ENCODE results near the gene TUBE1. TPM values are rescaled to one million over a fixed set of nuclear protein-coding genes. Genes with fewer than 3 reads are reported as not detected.
A peak's percentile ranks its signal among the peaks of the same experiment; 100 is the strongest.

Gene TUBE1
- total and polyA plus RNA-seq, 2 donors (not counting 1 experiment from before 2014, with no cell fraction given) = 10.8 to 48.6 TPM

GRCh38 chr6:112044856-112045255 is 42.4 kb downstream of the TUBE1 start:
- H3K36me3 ChIP-seq (ENCODE audit: control insufficient read depth, insufficient read depth, low read length) = no peaks in the 10 kb centered on the region
- H2AFZ ChIP-seq (ENCODE audit: low read length) = no peak overlapping the region
- no peaks in the 10 kb centered on the region for H3K27me3 ChIP-seq (ENCODE audit: control insufficient read depth, insufficient read depth, low read length)
- no peaks in the 10 kb centered on the region for H3K79me2 ChIP-seq (ENCODE audit: control insufficient read depth, insufficient read depth, low read length)
- H3K27ac ChIP-seq (ENCODE audit: insufficient read depth, low read length) = no peak overlapping the region
- H3K9me3 ChIP-seq (ENCODE audit: control insufficient read depth, insufficient read depth, low read depth, low read length) = no peaks in the 10 kb centered on the region
- H3K4me3 ChIP-seq (replicated peaks in 1 of 4; ENCODE audit: control extremely low read depth in 1 of 4, insufficient read depth in 1 of 4, low read depth in 3 of 4, low read length in 4 of 4) = no peak overlapping the region
- TF ChIP-seq EZH2 (IDR thresholded peaks at IDR 0.05; ENCODE audit: low read length, missing control alignments) = no peak
- TF ChIP-seq CTCF (conservative IDR thresholded peaks at IDR 0.05 in 1 of 2, IDR thresholded peaks at IDR 0.05 in 1 of 2; ENCODE audit: low read depth in 1 of 2, low read length in 2 of 2) = no peak
- H3K9ac ChIP-seq (ENCODE audit: insufficient read depth, low read length) = no peak overlapping the region
- H4K20me1 ChIP-seq (ENCODE audit: control insufficient read depth, extremely low read depth, insufficient read depth, low read length) = no peaks in the 10 kb centered on the region
- peaks cover 2% of the 10 kb centered on the region for H3K4me1 ChIP-seq (ENCODE audit: control insufficient read depth, extremely low read depth, insufficient read depth, low read length)
- no peak overlapping the region for H3K4me2 ChIP-seq (ENCODE audit: extremely low read depth, insufficient read depth, low read length)
- peak in 1 of 2 donors; percentile 100 for DNase-seq (ENCODE audit: low read depth in 2 of 2)

- peaks cover 2% of the 10 kb centered on the region for H3K4me1 ChIP-seq (ENCODE audit: control insufficient read depth, extremely low read depth, insufficient read depth, low read length)
- no peaks in the 10 kb centered on the region for H3K27me3 ChIP-seq (ENCODE audit: control insufficient read depth, insufficient read depth, low read length)
- H2AFZ ChIP-seq (ENCODE audit: low read length) = no peak overlapping the region
- H3K36me3 ChIP-seq (ENCODE audit: control insufficient read depth, insufficient read depth, low read length) = no peaks in the 10 kb centered on the region
- no peak overlapping the region for H3K27ac ChIP-seq (ENCODE audit: insufficient read depth, low read length)
- H3K79me2 ChIP-seq (ENCODE audit: control insufficient read depth, insufficient read depth, low read length) = no peaks in the 10 kb centered on the region
- H3K9me3 ChIP-seq (ENCODE audit: control insufficient read depth, insufficient read depth, low read depth, low read length) = no peaks in the 10 kb centered on the region
- no peak overlapping the region for H3K4me3 ChIP-seq (replicated peaks in 1 of 4; ENCODE audit: control extremely low read depth in 1 of 4, insufficient read depth in 1 of 4, low read depth in 3 of 4, low read length in 4 of 4)
- no peak overlapping the region for H3K9ac ChIP-seq (ENCODE audit: insufficient read depth, low read length)
- H4K20me1 ChIP-seq (ENCODE audit: control insufficient read depth, extremely low read depth, insufficient read depth, low read length) = no peaks in the 10 kb centered on the region
- DNase-seq (ENCODE audit: low read depth in 2 of 2) = no peak
- TF ChIP-seq CTCF (conservative IDR thresholded peaks at IDR 0.05 in 1 of 2, IDR thresholded peaks at IDR 0.05 in 1 of 2; ENCODE audit: low read depth in 1 of 2, low read length in 2 of 2) (no peak), EZH2 (IDR thresholded peaks at IDR 0.05; ENCODE audit: low read length, missing control alignments) (no peak)
- H3K4me2 ChIP-seq (ENCODE audit: extremely low read depth, insufficient read depth, low read length) = no peak overlapping the region
These were observed 43.1 kb downstream of the TUBE1 start for GRCh38 chr6:112044196-112044595.

GRCh38 chr6:112043032-112044007 is 44.0 kb downstream of the TUBE1 start:
- peak overlapping the region; percentile 80 for H3K4me2 ChIP-seq (ENCODE audit: extremely low read depth, insufficient read depth, low read length)
- H3K79me2 ChIP-seq (ENCODE audit: control insufficient read depth, insufficient read depth, low read length) = no peaks in the 10 kb centered on the region
- H3K9ac ChIP-seq (ENCODE audit: insufficient read depth, low read length) = peak overlapping the region; percentile 81
- H3K4me1 ChIP-seq (ENCODE audit: control insufficient read depth, extremely low read depth, insufficient read depth, low read length) = peaks cover 6% of the 10 kb centered on the region
- H3K36me3 ChIP-seq (ENCODE audit: control insufficient read depth, insufficient read depth, low read length) = no peaks in the 10 kb centered on the region
- H3K27me3 ChIP-seq (ENCODE audit: control insufficient read depth, insufficient read depth, low read length) = no peaks in the 10 kb centered on the region
- no peaks in the 10 kb centered on the region for H4K20me1 ChIP-seq (ENCODE audit: control insufficient read depth, extremely low read depth, insufficient read depth, low read length)
- H3K9me3 ChIP-seq (ENCODE audit: control insufficient read depth, insufficient read depth, low read depth, low read length) = no peaks in the 10 kb centered on the region
- peak overlapping the region; percentile 94 for H3K27ac ChIP-seq (ENCODE audit: insufficient read depth, low read length)
- H3K4me3 ChIP-seq (replicated peaks in 1 of 4; ENCODE audit: control extremely low read depth in 1 of 4, insufficient read depth in 1 of 4, low read depth in 3 of 4, low read length in 4 of 4) = peak overlapping the region; percentile 71 to 99 (median 89)
- TF ChIP-seq CTCF (conservative IDR thresholded peaks at IDR 0.05 in 1 of 2, IDR thresholded peaks at IDR 0.05 in 1 of 2; ENCODE audit: low read depth in 1 of 2, low read length in 2 of 2) = peak; percentile 95 to 96
- TF ChIP-seq EZH2 (IDR thresholded peaks at IDR 0.05; ENCODE audit: low read length, missing control alignments) = no peak
- H2AFZ ChIP-seq (ENCODE audit: low read length) = peak overlapping the region; percentile 96
- DNase-seq (ENCODE audit: low read depth in 2 of 2) = peak; percentile 90 to 93

Measured in fibroblast of lung (primary cell).